ENCODE data around the gene ENDOV. TPM values are rescaled to one million over a fixed set of nuclear protein-coding genes. Genes with fewer than 3 reads are reported as not detected.

ENDOV gene
- total RNA-seq = 10 to 100 TPM; 12.3 to 13.0 TPM

GRCh38 chr17:80414803-80415625 lies at the start of gene ENDOV:
TSS of gene ENDOV (plus strand) at chr17:80415167. CDS start at chr17:80415195, 28 bp downstream.
- peak within 1 kb of the TSS; percentile 81 for H3K4me3 Mint-ChIP-seq

GRCh38 chr17:80365983-80366382 lies 49.0 kb upstream of the ENDOV start:
- H3K4me1 Mint-ChIP-seq = no peaks in the 10 kb centered on the region
- POLR2A ChIA-PET = no interaction called here
- no peaks in the 10 kb centered on the region for H3K9me3 Mint-ChIP-seq (ENCODE audit: low read depth)
- ATAC-seq (no peak), DNase-seq (no peak)
- H3K4me3 Mint-ChIP-seq = no peak overlapping the region
- H3K27ac Mint-ChIP-seq = no peak overlapping the region
- H3K27me3 Mint-ChIP-seq = no peaks in the 10 kb centered on the region
- H3K36me3 Mint-ChIP-seq (ENCODE audit: low read depth) = peaks cover 77% of the 10 kb centered on the region
- CTCF ChIA-PET = no interaction called here
- intact Hi-C loops (cut with DNase I, micrococcal nuclease) = no loop called here

More at GRCh38 chr17:80414803-80415625, at the start of gene ENDOV:
- Mint-ChIP-seq H3K9me3 (ENCODE audit: low read depth) (no peaks in the 10 kb centered on the region), H3K4me1 (peaks cover 23% of the 10 kb centered on the region), H3K36me3 (ENCODE audit: low read depth) (peaks cover 4% of the 10 kb centered on the region), H3K27ac (peak within 1 kb of the TSS; percentile 8), H3K27me3 (peaks cover 16% of the 10 kb centered on the region)
- ATAC-seq (peak; percentile 96), DNase-seq (peak; percentile 95)
- intact Hi-C loops (cut with DNase I, micrococcal nuclease) = loop anchor here in 1 of 2 experiments (1.0 to 2.0 kb wide), 10 partner anchors 39 to 824 kb away; partner anchors contain the start of genes CHMP6, EIF4A3, NDUFAF8 and RPTOR
- ChIA-PET POLR2A (no interaction called here), CTCF (interaction anchor here (0.7 to 2.5 kb wide), 2 partner anchors 9 to 483 kb away, joined by 3 to 14 read pairs; no protein-coding TSS in a partner anchor)

GRCh38 chr17:80367503-80367902 lies 47.5 kb upstream of the ENDOV start:
- DNase-seq = no peak
- intact Hi-C loops (cut with DNase I, micrococcal nuclease) = no loop called here
- ATAC-seq = no peak
- ChIA-PET CTCF (no interaction called here), POLR2A (no interaction called here)
- Mint-ChIP-seq H3K27me3 (no peaks in the 10 kb centered on the region), H3K36me3 (ENCODE audit: low read depth) (peaks cover 77% of the 10 kb centered on the region), H3K4me1 (no peaks in the 10 kb centered on the region), H3K4me3 (no peak overlapping the region), H3K27ac (no peak overlapping the region), H3K9me3 (ENCODE audit: low read depth) (no peaks in the 10 kb centered on the region)

- peaks cover 77% of the 10 kb centered on the region for H3K36me3 Mint-ChIP-seq (ENCODE audit: low read depth)
- H3K9me3 Mint-ChIP-seq (ENCODE audit: low read depth) = no peaks in the 10 kb centered on the region
- H3K27ac Mint-ChIP-seq = no peak overlapping the region
- CTCF ChIA-PET = interaction anchor here (0.7 to 2.2 kb wide), 3 partner anchors 8 to 528 kb away, joined by 3 to 4 read pairs (median 4); no protein-coding TSS in a partner anchor
- intact Hi-C loops (cut with DNase I, micrococcal nuclease) = no loop called here
- H3K4me1 Mint-ChIP-seq = no peaks in the 10 kb centered on the region
- no peak for DNase-seq
- ATAC-seq = no peak
- POLR2A ChIA-PET = interaction anchor here (0.8 kb wide), 1 partner anchor 87 kb away, joined by 7 read pairs; no protein-coding TSS in a partner anchor
- no peaks in the 10 kb centered on the region for H3K27me3 Mint-ChIP-seq
- H3K4me3 Mint-ChIP-seq = no peak overlapping the region
Measured at GRCh38 chr17:80371196-80371595, 43.8 kb upstream of the ENDOV start.

- POLR2A ChIA-PET = no interaction called here
- no peak for DNase-seq
- intact Hi-C loops (cut with DNase I, micrococcal nuclease) = no loop called here
- Mint-ChIP-seq H3K27ac (no peak overlapping the region), H3K27me3 (no peaks in the 10 kb centered on the region), H3K4me1 (no peaks in the 10 kb centered on the region), H3K4me3 (no peak overlapping the region), H3K36me3 (ENCODE audit: low read depth) (peaks cover 81% of the 10 kb centered on the region), H3K9me3 (ENCODE audit: low read depth) (no peaks in the 10 kb centered on the region)
- CTCF ChIA-PET = interaction anchor here (2.2 kb wide), 1 partner anchor 11 kb away, joined by 4 read pairs; no protein-coding TSS in a partner anchor
- no peak for ATAC-seq
Measured at GRCh38 chr17:80372456-80372855, 42.5 kb upstream of the ENDOV start.

GRCh38 chr17:80372922-80373570 lies 41.9 kb upstream of the ENDOV start:
- Mint-ChIP-seq H3K9me3 (ENCODE audit: low read depth) (no peaks in the 10 kb centered on the region), H3K4me1 (no peaks in the 10 kb centered on the region), H3K4me3 (no peak overlapping the region), H3K27ac (no peak overlapping the region), H3K27me3 (no peaks in the 10 kb centered on the region), H3K36me3 (ENCODE audit: low read depth) (peaks cover 81% of the 10 kb centered on the region)
- CTCF ChIA-PET = interaction anchor here (0.6 to 2.2 kb wide), 4 partner anchors 11 to 32 kb away, joined by 3 to 4 read pairs (median 4); no protein-coding TSS in a partner anchor
- intact Hi-C loops (cut with DNase I, micrococcal nuclease) = no loop called here
- ATAC-seq = no peak
- no peak for DNase-seq
- POLR2A ChIA-PET = no interaction called here

GRCh38 chr17:80374039-80374731 lies 40.8 kb upstream of the ENDOV start:
- H3K9me3 Mint-ChIP-seq (ENCODE audit: low read depth) = no peaks in the 10 kb centered on the region
- H3K27me3 Mint-ChIP-seq = no peaks in the 10 kb centered on the region
- POLR2A ChIA-PET = no interaction called here
- no peak overlapping the region for H3K4me3 Mint-ChIP-seq
- CTCF ChIA-PET = interaction anchor here (1.2 kb wide), 1 partner anchor 12 kb away, joined by 4 read pairs; no protein-coding TSS in a partner anchor
- H3K4me1 Mint-ChIP-seq = no peaks in the 10 kb centered on the region
- H3K36me3 Mint-ChIP-seq (ENCODE audit: low read depth) = peaks cover 81% of the 10 kb centered on the region
- no peak overlapping the region for H3K27ac Mint-ChIP-seq
- no peak for ATAC-seq
- intact Hi-C loops (cut with DNase I, micrococcal nuclease) = no loop called here
- no peak for DNase-seq

GRCh38 chr17:80374732-80375585 lies 40.0 kb upstream of the ENDOV start:
- H3K27ac Mint-ChIP-seq = peak overlapping the region; percentile 65
- CTCF ChIA-PET = interaction anchor here (1.7 kb wide), 1 partner anchor 12 kb away, joined by 5 read pairs; no protein-coding TSS in a partner anchor

GRCh38 chr17:80376531-80376930 lies 38.4 kb upstream of the ENDOV start:
- POLR2A ChIA-PET = interaction anchor here (0.6 kb wide), 1 partner anchor 65 kb away, joined by 3 read pairs; no protein-coding TSS in a partner anchor

More at GRCh38 chr17:80374732-80375585, 40.0 kb upstream of the ENDOV start:
- Mint-ChIP-seq H3K4me1 (no peaks in the 10 kb centered on the region), H3K36me3 (ENCODE audit: low read depth) (peaks cover 83% of the 10 kb centered on the region), H3K9me3 (ENCODE audit: low read depth) (no peaks in the 10 kb centered on the region), H3K27me3 (no peaks in the 10 kb centered on the region), H3K4me3 (no peak overlapping the region)
- POLR2A ChIA-PET = no interaction called here
- intact Hi-C loops (cut with DNase I, micrococcal nuclease) = no loop called here
- ATAC-seq (no peak), DNase-seq (no peak)

GRCh38 chr17:80377798-80378197 lies 37.2 kb upstream of the ENDOV start:
- H3K27ac Mint-ChIP-seq = no peak overlapping the region
- peaks cover 85% of the 10 kb centered on the region for H3K36me3 Mint-ChIP-seq (ENCODE audit: low read depth)
- no peak overlapping the region for H3K4me3 Mint-ChIP-seq
- H3K4me1 Mint-ChIP-seq = no peaks in the 10 kb centered on the region
- no peaks in the 10 kb centered on the region for H3K9me3 Mint-ChIP-seq (ENCODE audit: low read depth)
- ChIA-PET CTCF (interaction anchor here (0.6 to 0.8 kb wide), 3 partner anchors 11 to 241 kb away, joined by 3 to 4 read pairs (median 3); no protein-coding TSS in a partner anchor), POLR2A (no interaction called here)
- intact Hi-C loops (cut with DNase I, micrococcal nuclease) = no loop called here
- ATAC-seq (no peak), DNase-seq (no peak)
- H3K27me3 Mint-ChIP-seq = no peaks in the 10 kb centered on the region

More at GRCh38 chr17:80376531-80376930, 38.4 kb upstream of the ENDOV start:
- ATAC-seq (no peak), DNase-seq (no peak)
- Mint-ChIP-seq H3K9me3 (ENCODE audit: low read depth) (no peaks in the 10 kb centered on the region), H3K27ac (no peak overlapping the region), H3K36me3 (ENCODE audit: low read depth) (peaks cover 88% of the 10 kb centered on the region), H3K4me3 (no peak overlapping the region), H3K4me1 (no peaks in the 10 kb centered on the region), H3K27me3 (no peaks in the 10 kb centered on the region)
- CTCF ChIA-PET = interaction anchor here (1.0 to 1.7 kb wide), 4 partner anchors 8 to 25 kb away, joined by 3 to 5 read pairs (median 3); no protein-coding TSS in a partner anchor
- intact Hi-C loops (cut with DNase I, micrococcal nuclease) = no loop called here

All from activated CD4-positive, alpha-beta T cell treated with anti-CD3 and anti-CD28 coated beads for 36 hours (primary cell).